Endothelial cell of umbilical vein (primary cell): ENCODE results near the gene SBSN. TPM values are rescaled to one million over a fixed set of nuclear protein-coding genes. Genes with fewer than 3 reads are reported as not detected.

ENCODE experiments used
- BruUV-seq: library from RNA; stranded (reverse); fragments of 400-500 nt; replicated peaks from 2 replicates; lab custom pipeline; 2021; lab: Mats Ljungman, UMichigan
- CTCF ChIA-PET: fragments of 300-600, 350-600 bp; sonication (Branson Sonifier 250); formaldehyde crosslinking; loops from one replicate; lab custom pipeline; 2021; ENCODE audit warnings: antibody characterized with exemption, inconsistent platforms; lab: Charles Lee
- POLR2A ChIA-PET: fragments of 300-600, 350-600 bp; sonication (Branson Sonifier 250); formaldehyde crosslinking; loops from one replicate; lab custom pipeline; 2021; ENCODE audit warnings: antibody characterized with exemption, inconsistent platforms; lab: Charles Lee
- DNase-seq: peaks from one replicate; pipeline ENCODE4 v3.0.0-alpha.2; 2011; ENCODE audit warnings: low read depth, low spot score
- FAIRE-seq: peaks from 2 replicates; lab custom pipeline; 2011; peaks lifted over from hg19 to GRCh38; lab: Jason Lieb, UNC
- H2AFZ ChIP-seq: 2 replicates; pipeline ENCODE4 v1.6.0; 2012; ENCODE audit warnings: low read depth, low read length, control low read depth, inconsistent platforms
- H3K27ac ChIP-seq: 2 replicates; pipeline ENCODE4 v1.5.1; 2011; ENCODE audit warnings: low read depth, mild to moderate bottlenecking, control low read depth, low read length, moderate library complexity; ENCODE audit not compliant: insufficient read depth
- H3K27me3 ChIP-seq, 2 experiments: 2 replicates each; pipeline versions ENCODE4 v1.6.0 to v1.6.1; 2011; ENCODE audit warnings: low read length in 2 of 2, mixed read lengths in 1 of 2; ENCODE audit not compliant: control insufficient read depth in 2 of 2, insufficient read depth in 2 of 2
- H3K36me3 ChIP-seq, 2 experiments: 2 replicates in 1 of 2; 3 replicates in 1 of 2; pipeline ENCODE4 v1.5.1; 2011; ENCODE audit warnings: low read length in 2 of 2, mild to moderate bottlenecking in 1 of 2, moderate library complexity in 1 of 2; ENCODE audit not compliant: control insufficient read depth in 2 of 2, insufficient read depth in 2 of 2; ENCODE audit errors: extremely low read depth in 1 of 2
- H3K4me1 ChIP-seq: 3 replicates; pipeline ENCODE4 v1.5.1; 2011; ENCODE audit warnings: mild to moderate bottlenecking, low read length; ENCODE audit not compliant: control insufficient read depth, insufficient read depth; ENCODE audit errors: extremely low read depth
- H3K4me2 ChIP-seq: 2 replicates; pipeline ENCODE4 v1.6.1; 2011; ENCODE audit warnings: low read length, control low read depth, mixed read lengths; ENCODE audit not compliant: insufficient read depth
- H3K4me3 ChIP-seq, 3 experiments: fragments of 200-600 bp in 1 of 3; sonication (generic), shearing (Covaris generic) in 1 of 3; replicated peaks in 1 of 3; 2 replicates each; pipeline ENCODE4 v1.5.1; 2011 to 2016; ENCODE audit warnings: control low read depth in 3 of 3, low read length in 3 of 3, mild to moderate bottlenecking in 2 of 3, inconsistent platforms in 1 of 3, low read depth in 1 of 3, moderate library complexity in 1 of 3; ENCODE audit not compliant: insufficient read depth in 1 of 3
- H3K79me2 ChIP-seq: 2 replicates; pipeline ENCODE4 v1.6.0; 2012; ENCODE audit warnings: low read length, inconsistent platforms; ENCODE audit not compliant: control insufficient read depth, insufficient read depth
- H3K9ac ChIP-seq: replicated peaks from 2 replicates; pipeline ENCODE3; 2011; ENCODE audit warnings: low read length, control low read depth; ENCODE audit not compliant: insufficient read depth; ENCODE audit errors: extremely low read depth
- H3K9me1 ChIP-seq: replicated peaks from 3 replicates; pipeline ENCODE4 v1.6.0; 2011; ENCODE audit warnings: mild to moderate bottlenecking, low read length; ENCODE audit not compliant: control insufficient read depth, insufficient read depth; ENCODE audit errors: extremely low read depth
- H3K9me3 ChIP-seq: replicated peaks from 2 replicates; pipeline ENCODE4 v1.5.1; 2012; ENCODE audit warnings: low read length, inconsistent platforms; ENCODE audit not compliant: control insufficient read depth, insufficient read depth
- H4K20me1 ChIP-seq: replicated peaks from 2 replicates; pipeline ENCODE3; 2011; ENCODE audit warnings: mild to moderate bottlenecking, low read length; ENCODE audit not compliant: control insufficient read depth, insufficient read depth; ENCODE audit errors: extremely low read depth
- CTCF ChIP-seq, 2 donors: IDR thresholded peaks; 1 replicate in 1 of 2; 2 replicates in 1 of 2; pipeline ENCODE4 v1.5.1; 2011; ENCODE audit warnings: low read length in 2 of 2, mild to moderate bottlenecking in 2 of 2, moderate library complexity in 2 of 2, control low read depth in 1 of 2, inconsistent platforms in 1 of 2, low read depth in 1 of 2; ENCODE audit not compliant: insufficient read depth in 1 of 2; ENCODE audit errors: extremely low read depth in 1 of 2
- EZH2 ChIP-seq: IDR thresholded peaks from 2 replicates; pipeline ENCODE4 v1.6.1; 2012; ENCODE audit warnings: borderline replicate concordance, low read depth, mild to moderate bottlenecking, moderate library complexity, low read length, inconsistent platforms; ENCODE audit not compliant: severe bottlenecking
- GATA2 ChIP-seq: IDR thresholded peaks from 2 replicates; pipeline ENCODE4 v1.7.0; 2011; ENCODE audit warnings: low read depth, mild to moderate bottlenecking, moderate library complexity, mixed read lengths, low read length; ENCODE audit not compliant: insufficient read length, insufficient read depth
- JUN ChIP-seq: IDR thresholded peaks from 2 replicates; pipeline ENCODE4 v1.6.1; 2011; ENCODE audit warnings: borderline replicate concordance, low read depth; ENCODE audit not compliant: insufficient read length, insufficient read depth
- MAX ChIP-seq: IDR thresholded peaks from 2 replicates; pipeline ENCODE4 v1.6.1; 2011; ENCODE audit not compliant: insufficient read depth, insufficient read length
- MYC ChIP-seq: IDR thresholded peaks from one replicate; pipeline ENCODE4 v1.6.1; 2011; ENCODE audit warnings: mild to moderate bottlenecking, low read depth, low read length
- POLR2A ChIP-seq: IDR thresholded peaks from 2 replicates; pipeline ENCODE4 v1.6.1; 2012; ENCODE audit warnings: low read depth, mild to moderate bottlenecking, control low read depth, low read length
- POLR2AphosphoS5 ChIP-seq: IDR thresholded peaks from 2 replicates; pipeline ENCODE4 v1.6.1; 2012; ENCODE audit warnings: low read depth, mild to moderate bottlenecking, control low read depth, low read length, moderate library complexity; ENCODE audit not compliant: insufficient read depth
- dilution Hi-C: fragments of 300-500 bp; cut with MboI; formaldehyde crosslinking; loops from one replicate; pipeline ENCODE4 v1.15.0; 2019; ENCODE audit warnings: low sequenced_read_pairs; ENCODE audit not compliant: extremely low pct_ligation_motif_present
- intact Hi-C: fragments of 100-400 bp; cut with micrococcal nuclease; formaldehyde crosslinking; loops from one replicate; pipeline ENCODE4 v1.10.0; 2022
- polyA plus RNA-seq, 4 experiments: library from polyadenylated mRNA; depleted of rRNA in 3 of 4; stranded (reverse) in 3 of 4; unstranded in 1 of 4; fragments of >200 nt; gene quantifications; 2 replicates each; pipeline versions ENCODE4 v1.2.1 to v1.2.3, GENCODE V29; 2011 to 2012; ENCODE audit warnings: missing spikeins in 1 of 4
- total RNA-seq: library from RNA; stranded (reverse); gene quantifications from 2 replicates; pipeline ENCODE4 v1.2.3, GENCODE V29; 2021

The SBSN gene
- total and polyA plus RNA-seq, 2 donors (not counting 3 experiments of a cell fraction or from before 2014, with no cell fraction given) = not detected

- Histone ChIP-seq H2AFZ (no peak overlapping the region), H3K9me3 (no peaks in the 10 kb centered on the region), H3K27me3 (peaks cover 4 to 8% of the 10 kb centered on the region in 2 experiments), H4K20me1 (no peaks in the 10 kb centered on the region), H3K9me1 (no peaks in the 10 kb centered on the region), H3K27ac (no peak overlapping the region), H3K4me3 (no peak overlapping the region), H3K36me3 (no peaks in the 10 kb centered on the region), H3K79me2 (no peaks in the 10 kb centered on the region), H3K4me2 (no peak overlapping the region), H3K4me1 (no peaks in the 10 kb centered on the region), H3K9ac (no peak overlapping the region)
- FAIRE-seq = no peak
- TF ChIP-seq JUN = no peak
- TF ChIP-seq MAX = no peak
- TF ChIP-seq POLR2A = no peak
- no peak for TF ChIP-seq CTCF (IDR thresholded peaks at IDR 0.05; ENCODE audit: extremely low read depth in 1 of 2, insufficient read depth in 1 of 2, low read depth in 1 of 2, low read length in 2 of 2)
- TF ChIP-seq MYC = no peak
- TF ChIP-seq GATA2 = no peak
- no peak for TF ChIP-seq EZH2
- no peak for TF ChIP-seq POLR2AphosphoS5
- CTCF ChIA-PET = no interaction called here
- no peak for DNase-seq
- POLR2A ChIA-PET = no interaction called here
- no TSS peak for BruUV-seq
- intact Hi-C loops (no loop called here), dilution Hi-C loops (no loop called here)
Measured at GRCh38 chr19:35518313-35518712, 9.8 kb downstream of the SBSN start.
